ENCODE results near the gene ESYT2. TPM values are rescaled to one million over a fixed set of nuclear protein-coding genes. Genes with fewer than 3 reads are reported as not detected.

The ESYT2 gene
- polyA plus RNA-seq, 1 donor (not counting 4 experiments of a cell fraction or from before 2014, with no cell fraction given) = 45.9 TPM

DNA sequence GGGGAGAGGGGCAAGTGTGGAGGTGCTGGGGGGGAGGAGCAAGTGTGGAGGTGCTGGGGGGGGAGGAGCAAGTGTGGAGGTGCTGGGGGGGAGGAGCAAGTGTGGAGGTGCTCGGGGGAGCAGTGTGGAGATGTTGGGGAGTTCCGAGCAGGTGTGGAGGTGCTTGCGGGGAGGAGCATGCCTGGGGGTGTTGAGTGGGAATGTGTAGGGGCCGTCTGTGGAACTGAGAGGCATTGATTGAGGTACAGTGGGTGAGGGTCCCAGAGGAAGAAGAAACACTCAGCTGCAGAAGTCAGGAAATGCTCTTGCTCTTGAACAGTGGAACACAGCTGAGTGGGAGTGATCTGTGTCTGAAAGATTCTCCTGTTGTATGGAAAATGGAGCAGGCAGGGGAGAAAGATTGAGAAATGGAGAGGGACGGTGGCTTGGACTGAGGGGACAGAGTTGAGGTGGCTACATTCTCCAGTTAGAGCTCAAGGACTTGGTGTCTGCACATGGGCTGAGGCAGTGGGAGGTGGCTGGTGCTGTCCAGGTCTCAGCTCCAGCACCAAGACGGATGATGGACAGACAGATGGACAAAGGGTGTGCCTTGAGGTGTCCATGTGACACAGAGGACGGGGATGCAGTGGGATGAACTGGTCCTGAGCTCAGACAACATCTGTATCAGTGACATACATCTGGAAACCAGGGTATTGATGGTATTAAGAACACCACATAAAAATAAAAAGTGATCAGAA is 99.5 kb downstream of the ESYT2 start:
- no peak for TF ChIP-seq EZH2 (IDR thresholded peaks at IDR 0.05; ENCODE audit: low read length)
- TF ChIP-seq, protein P1, sequence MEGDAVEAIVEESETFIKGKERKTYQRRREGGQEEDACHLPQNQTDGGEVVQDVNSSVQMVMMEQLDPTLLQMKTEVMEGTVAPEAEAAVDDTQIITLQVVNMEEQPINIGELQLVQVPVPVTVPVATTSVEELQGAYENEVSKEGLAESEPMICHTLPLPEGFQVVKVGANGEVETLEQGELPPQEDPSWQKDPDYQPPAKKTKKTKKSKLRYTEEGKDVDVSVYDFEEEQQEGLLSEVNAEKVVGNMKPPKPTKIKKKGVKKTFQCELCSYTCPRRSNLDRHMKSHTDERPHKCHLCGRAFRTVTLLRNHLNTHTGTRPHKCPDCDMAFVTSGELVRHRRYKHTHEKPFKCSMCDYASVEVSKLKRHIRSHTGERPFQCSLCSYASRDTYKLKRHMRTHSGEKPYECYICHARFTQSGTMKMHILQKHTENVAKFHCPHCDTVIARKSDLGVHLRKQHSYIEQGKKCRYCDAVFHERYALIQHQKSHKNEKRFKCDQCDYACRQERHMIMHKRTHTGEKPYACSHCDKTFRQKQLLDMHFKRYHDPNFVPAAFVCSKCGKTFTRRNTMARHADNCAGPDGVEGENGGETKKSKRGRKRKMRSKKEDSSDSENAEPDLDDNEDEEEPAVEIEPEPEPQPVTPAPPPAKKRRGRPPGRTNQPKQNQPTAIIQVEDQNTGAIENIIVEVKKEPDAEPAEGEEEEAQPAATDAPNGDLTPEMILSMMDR (optimal IDR thresholded peaks at IDR 0.05 in 1 of 3, IDR thresholded peaks at IDR 0.05 in 1 of 3, conservative IDR thresholded peaks at IDR 0.05 in 1 of 3; ENCODE audit: extremely low read depth in 1 of 3, insufficient read depth in 2 of 3, low read length in 3 of 3) = no peak
- H3K9me3 ChIP-seq (ENCODE audit: control insufficient read depth, low read depth, low read length) = no peaks in the 10 kb centered on the region
- dilution Hi-C loops (cut with MboI; ENCODE audit: extremely low pct_ligation_motif_present, low sequenced_read_pairs) = no loop called here
- H3K27ac ChIP-seq (ENCODE audit: control insufficient read depth, insufficient read depth, low read length) = no peak overlapping the region
- no peaks in the 10 kb centered on the region for H4K20me1 ChIP-seq (ENCODE audit: control insufficient read depth, extremely low read depth, insufficient read depth, low read length)
- no peaks in the 10 kb centered on the region for H3K27me3 ChIP-seq (ENCODE audit: control insufficient read depth, extremely low read depth, insufficient read depth, low read length)
- H3K79me2 ChIP-seq (ENCODE audit: control insufficient read depth, insufficient read depth, low read length) = no peaks in the 10 kb centered on the region
- no peaks in the 10 kb centered on the region for H3K9me1 ChIP-seq (ENCODE audit: control insufficient read depth, extremely low read depth, insufficient read depth, low read length)
- H3K9ac ChIP-seq (ENCODE audit: control insufficient read depth, extremely low read depth, insufficient read depth, low read length) = no peak overlapping the region
- peaks cover 11 to 18% of the 10 kb centered on the region in 2 experiments for H3K36me3 ChIP-seq (ENCODE audit: control insufficient read depth in 2 of 2, extremely low read depth in 1 of 2, insufficient read depth in 2 of 2, low read length in 2 of 2)
- DNase-seq (ENCODE audit: low read depth, low spot score) = no peak
- no peaks in the 10 kb centered on the region for H3K4me1 ChIP-seq (ENCODE audit: control insufficient read depth, extremely low read depth, insufficient read depth, low read length)
- no peak overlapping the region for H3K4me3 ChIP-seq (ENCODE audit: control insufficient read depth in 2 of 3, extremely low read depth in 1 of 3, insufficient read depth in 2 of 3, low read depth in 1 of 3, low read length in 3 of 3)
- FAIRE-seq = no peak
- no peak overlapping the region for H3K4me2 ChIP-seq (ENCODE audit: control insufficient read depth, extremely low read depth, insufficient read depth, low read depth, low read length)
- no peak overlapping the region for H2AFZ ChIP-seq (ENCODE audit: control insufficient read depth, low read length)

DNA sequence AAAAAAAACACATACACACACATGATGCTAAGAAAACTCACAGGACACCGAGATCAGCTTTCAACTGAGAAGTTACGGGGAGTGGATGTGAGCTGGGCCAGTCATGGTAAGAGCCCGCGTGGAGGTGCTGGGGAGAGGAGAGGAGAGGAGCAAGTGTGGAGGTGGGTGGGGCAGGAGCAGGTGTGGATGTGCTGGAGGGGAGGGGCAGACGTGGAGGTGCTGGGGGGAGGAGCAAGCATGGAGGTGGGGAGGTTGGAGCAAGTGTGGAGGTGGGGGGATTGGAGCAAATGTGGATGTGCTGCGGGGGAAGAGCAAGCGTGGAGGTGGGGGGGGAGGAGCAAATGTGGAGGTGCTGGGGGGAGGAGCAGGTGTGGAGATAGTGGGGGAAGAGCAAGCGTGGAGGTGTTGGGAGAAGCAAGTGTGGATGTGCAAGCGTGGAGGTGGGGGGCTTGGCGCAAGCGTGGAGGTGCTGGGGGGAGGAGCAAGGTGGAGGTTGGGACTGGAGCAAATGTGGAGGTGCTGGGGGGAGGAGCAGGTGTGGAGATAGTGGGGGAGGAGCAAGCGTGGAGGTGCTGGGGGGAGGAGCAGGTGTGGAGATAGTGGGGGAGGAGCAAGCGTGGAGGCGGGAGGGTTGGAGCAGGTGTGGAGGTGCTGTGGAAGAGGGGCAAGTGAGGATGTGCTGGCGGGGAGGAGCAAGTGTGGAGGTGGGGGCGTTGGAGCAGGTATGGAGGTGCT is 100.2 kb downstream of the ESYT2 start:
- no peaks in the 10 kb centered on the region for H3K9me1 ChIP-seq (ENCODE audit: control insufficient read depth, extremely low read depth, insufficient read depth, low read length)
- no peaks in the 10 kb centered on the region for H4K20me1 ChIP-seq (ENCODE audit: control insufficient read depth, extremely low read depth, insufficient read depth, low read length)
- dilution Hi-C loops (cut with MboI; ENCODE audit: extremely low pct_ligation_motif_present, low sequenced_read_pairs) = no loop called here
- H2AFZ ChIP-seq (ENCODE audit: control insufficient read depth, low read length) = no peak overlapping the region
- H3K9me3 ChIP-seq (ENCODE audit: control insufficient read depth, low read depth, low read length) = no peaks in the 10 kb centered on the region
- peaks cover 8 to 12% of the 10 kb centered on the region in 2 experiments for H3K36me3 ChIP-seq (ENCODE audit: control insufficient read depth in 2 of 2, extremely low read depth in 1 of 2, insufficient read depth in 2 of 2, low read length in 2 of 2)
- H3K27ac ChIP-seq (ENCODE audit: control insufficient read depth, insufficient read depth, low read length) = no peak overlapping the region
- H3K9ac ChIP-seq (ENCODE audit: control insufficient read depth, extremely low read depth, insufficient read depth, low read length) = no peak overlapping the region
- H3K79me2 ChIP-seq (ENCODE audit: control insufficient read depth, insufficient read depth, low read length) = no peaks in the 10 kb centered on the region
- FAIRE-seq = no peak
- no peak overlapping the region for H3K4me2 ChIP-seq (ENCODE audit: control insufficient read depth, extremely low read depth, insufficient read depth, low read depth, low read length)
- no peaks in the 10 kb centered on the region for H3K4me1 ChIP-seq (ENCODE audit: control insufficient read depth, extremely low read depth, insufficient read depth, low read length)
- no peak for DNase-seq (ENCODE audit: low read depth, low spot score)
- no peak overlapping the region for H3K4me3 ChIP-seq (ENCODE audit: control insufficient read depth in 2 of 3, extremely low read depth in 1 of 3, insufficient read depth in 2 of 3, low read depth in 1 of 3, low read length in 3 of 3)
- TF ChIP-seq, protein P1 (optimal IDR thresholded peaks at IDR 0.05 in 1 of 3, IDR thresholded peaks at IDR 0.05 in 1 of 3, conservative IDR thresholded peaks at IDR 0.05 in 1 of 3; ENCODE audit: extremely low read depth in 1 of 3, insufficient read depth in 2 of 3, low read length in 3 of 3) = no peak
- no peak for TF ChIP-seq EZH2 (IDR thresholded peaks at IDR 0.05; ENCODE audit: low read length)
- no peaks in the 10 kb centered on the region for H3K27me3 ChIP-seq (ENCODE audit: control insufficient read depth, extremely low read depth, insufficient read depth, low read length)
